GM12873 (cell line): Measurements from ENCODE around the gene HSPA4.

ENCODE experiments used
- CTCF ChIP-seq: IDR thresholded peaks from 2 replicates; pipeline ENCODE4 v1.5.1; 2012; ENCODE audit warnings: low read depth, mild to moderate bottlenecking, moderate library complexity, low read length, control low read depth; ENCODE audit not compliant: insufficient read depth; ENCODE audit errors: missing control alignments

HSPA4 gene

GRCh38 chr5:133075572-133076536, 24.0 kb downstream of the HSPA4 start:
- TF ChIP-seq CTCF, result no peak

GRCh38 chr5:133079048-133079447, 27.2 kb downstream of the HSPA4 start:
- no peak for TF ChIP-seq CTCF

GRCh38 chr5:133081036-133081435, 29.2 kb downstream of the HSPA4 start:
- no peak for TF ChIP-seq CTCF

- TF ChIP-seq CTCF, result no peak
Observed at GRCh38 chr5:133081703-133082102, 29.9 kb downstream of the HSPA4 start.

GRCh38 chr5:133082128-133082527, 30.3 kb downstream of the HSPA4 start:
- TF ChIP-seq CTCF, result no peak

- no peak for TF ChIP-seq CTCF
Observed at GRCh38 chr5:133083901-133084300, 32.1 kb downstream of the HSPA4 start.

GRCh38 chr5:133086366-133086875, 34.6 kb downstream of the HSPA4 start:
- no peak for TF ChIP-seq CTCF
